ENCODE results near the gene LAMA2.

LAMA2 gene

DNA sequence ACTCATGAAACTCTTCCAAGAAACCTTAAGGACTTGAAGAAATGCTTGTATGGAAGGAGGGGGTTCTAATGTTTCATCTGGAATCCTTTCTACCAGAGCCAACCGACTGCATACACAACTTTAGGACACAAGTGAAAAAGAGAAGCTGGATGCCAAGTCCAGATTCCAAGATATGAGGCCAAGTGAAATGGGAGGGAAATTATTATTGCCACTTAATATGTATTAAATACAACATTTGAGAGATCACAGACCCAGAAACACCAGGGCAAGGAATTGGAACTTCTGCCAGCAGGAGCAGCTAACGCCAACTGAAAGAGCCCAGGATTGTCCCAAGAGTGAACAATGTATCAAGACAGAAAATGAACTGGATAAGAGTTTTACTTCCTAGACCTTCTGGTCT is 682.9 kb downstream of the LAMA2 start:
- Mint-ChIP-seq H3K27me3 (peaks cover 2% of the 10 kb centered on the region), H3K4me1 (no peaks in the 10 kb centered on the region), H3K4me3 (no peak overlapping the region), H3K36me3 (ENCODE audit: low read depth) (no peaks in the 10 kb centered on the region), H3K9me3 (peaks cover 5% of the 10 kb centered on the region), H3K27ac (no peak overlapping the region)
- ATAC-seq, result no peak
- no peak for DNase-seq

All from activated naive CD8-positive, alpha-beta T cell treated with anti-CD3 and anti-CD28 coated beads, Interleukin-2, amount 50 U/mL, for 24 hours (primary cell).